ENCODE measurements around the gene EMC6.

DNA sequence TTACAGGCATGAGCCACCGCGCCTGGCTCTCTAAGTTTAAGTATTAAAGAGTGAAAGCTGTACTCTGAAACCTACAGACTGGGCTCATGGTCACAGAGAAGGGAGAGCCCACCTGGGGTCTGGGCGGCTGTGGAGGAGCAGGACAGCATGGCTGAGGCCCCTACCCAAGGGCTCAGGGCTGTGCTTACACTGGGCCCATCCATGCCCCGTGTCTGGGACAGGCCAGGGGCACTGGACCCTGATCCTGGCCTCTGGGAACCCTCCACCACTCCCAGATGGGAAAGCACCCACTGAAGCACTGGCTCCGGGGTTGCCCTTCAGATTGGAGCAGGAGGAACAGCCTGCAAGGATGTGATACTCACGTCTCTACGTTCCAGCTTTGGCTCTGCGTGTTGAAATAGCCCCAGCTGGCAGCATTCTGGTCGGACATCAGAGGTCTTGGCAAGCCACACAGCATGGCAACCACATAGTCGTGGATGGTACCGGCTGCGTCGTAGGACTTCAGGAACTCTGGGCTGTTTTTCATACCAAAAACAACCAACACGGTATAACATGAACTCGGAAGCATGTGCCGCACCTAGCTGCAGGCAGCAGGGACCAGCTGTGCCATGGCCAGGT is 45.5 kb upstream of the EMC6 start:
- TF ChIP-seq CTCF (IDR thresholded peaks at IDR 0.05) (no peak), POLR2A (IDR thresholded peaks at IDR 0.05) (no peak)
